ENCODE data around the gene MFSD12. TPM values are rescaled to one million over a fixed set of nuclear protein-coding genes. Genes with fewer than 3 reads are reported as not detected.

The MFSD12 gene
- total RNA-seq, 2 experiments from 2014 or later, result 84.5 to 90.8 TPM

GRCh38 chr19:3546119-3546518, 11.3 kb downstream of the MFSD12 start:
- no peaks in the 10 kb centered on the region for H3K9me3 Mint-ChIP-seq
- H3K4me1 Mint-ChIP-seq, result peaks cover 5% of the 10 kb centered on the region
- DNase-seq (no peak), ATAC-seq (ENCODE audit: low read depth) (no peak)
- peak overlapping the region; percentile 71 for H3K27ac Mint-ChIP-seq
- no peaks in the 10 kb centered on the region for H3K27me3 Mint-ChIP-seq
- no peak overlapping the region for H3K4me3 Mint-ChIP-seq
- POLR2A ChIA-PET, result interaction anchor here (1.3 kb wide), 1 partner anchor 11 kb away, joined by 4 read pairs; the partner anchor contains the start of gene MFSD12
- peaks cover 6% of the 10 kb centered on the region for H3K36me3 Mint-ChIP-seq

- no peak for DNase-seq
- Mint-ChIP-seq H3K9me3 (no peaks in the 10 kb centered on the region), H3K36me3 (peaks cover 4% of the 10 kb centered on the region), H3K27ac (peak overlapping the region; percentile 71), H3K4me3 (no peak overlapping the region), H3K27me3 (no peaks in the 10 kb centered on the region), H3K4me1 (peaks cover 5% of the 10 kb centered on the region)
- POLR2A ChIA-PET, result interaction anchor here (0.6 to 0.9 kb wide), 2 partner anchors 28 to 1288 kb away, joined by 3 read pairs; no protein-coding TSS in a partner anchor
- ATAC-seq (ENCODE audit: low read depth), result no peak
Measured at GRCh38 chr19:3545669-3546034, 11.7 kb downstream of the MFSD12 start.

GRCh38 chr19:3544742-3545668, 12.4 kb downstream of the MFSD12 start:
- peak; percentile 90 for DNase-seq
- POLR2A ChIA-PET, result interaction anchor here (0.6 to 0.9 kb wide), 2 partner anchors 29 to 1287 kb away, joined by 3 read pairs; no protein-coding TSS in a partner anchor
- Mint-ChIP-seq H3K4me1 (peaks cover 5% of the 10 kb centered on the region), H3K27me3 (no peaks in the 10 kb centered on the region), H3K27ac (peak overlapping the region; percentile 86), H3K4me3 (no peak overlapping the region), H3K9me3 (no peaks in the 10 kb centered on the region), H3K36me3 (peaks cover 5% of the 10 kb centered on the region)
- ATAC-seq (ENCODE audit: low read depth), result peak; percentile 58

- Mint-ChIP-seq H3K4me1 (peaks cover 5% of the 10 kb centered on the region), H3K9me3 (no peaks in the 10 kb centered on the region), H3K27ac (no peak overlapping the region), H3K36me3 (peaks cover 9% of the 10 kb centered on the region), H3K4me3 (no peak overlapping the region), H3K27me3 (no peaks in the 10 kb centered on the region)
- POLR2A ChIA-PET, result no interaction called here
- DNase-seq, result no peak
- ATAC-seq (ENCODE audit: low read depth), result no peak
Measured at GRCh38 chr19:3544058-3544376, 13.4 kb downstream of the MFSD12 start.

GRCh38 chr19:3543150-3544057, 14.0 kb downstream of the MFSD12 start:
- ATAC-seq (ENCODE audit: low read depth) (no peak), DNase-seq (no peak)
- Mint-ChIP-seq H3K4me3 (no peak overlapping the region), H3K36me3 (peaks cover 9% of the 10 kb centered on the region), H3K9me3 (no peaks in the 10 kb centered on the region), H3K4me1 (peaks cover 5% of the 10 kb centered on the region), H3K27me3 (no peaks in the 10 kb centered on the region), H3K27ac (no peak overlapping the region)
- POLR2A ChIA-PET, result no interaction called here

- Mint-ChIP-seq H3K27ac (no peak overlapping the region), H3K9me3 (no peaks in the 10 kb centered on the region), H3K4me1 (peaks cover 1% of the 10 kb centered on the region), H3K36me3 (peaks cover 13% of the 10 kb centered on the region), H3K4me3 (no peak overlapping the region), H3K27me3 (no peaks in the 10 kb centered on the region)
- ATAC-seq (ENCODE audit: low read depth) (no peak), DNase-seq (no peak)
- POLR2A ChIA-PET, result no interaction called here
Measured at GRCh38 chr19:3539756-3540118, 17.6 kb downstream of the MFSD12 start.

GRCh38 chr19:3538965-3539755, 18.2 kb downstream of the MFSD12 start, which contains the start of gene TEKTIP1:
Gene TEKTIP1, plus strand, starts transcription at chr19:3539174. Its CDS starts 4 bp downstream, at chr19:3539178.
- Mint-ChIP-seq H3K4me1 (peaks cover 1% of the 10 kb centered on the region), H3K4me3 (no peak within 1 kb of the TSS), H3K36me3 (peaks cover 13% of the 10 kb centered on the region), H3K27ac (no peak within 1 kb of the TSS), H3K9me3 (no peaks in the 10 kb centered on the region), H3K27me3 (no peaks in the 10 kb centered on the region)
- POLR2A ChIA-PET, result no interaction called here
- DNase-seq, result no peak
- no peak for ATAC-seq (ENCODE audit: low read depth)

- H3K9me3 Mint-ChIP-seq, result no peaks in the 10 kb centered on the region
- ATAC-seq (ENCODE audit: low read depth) (peak; percentile 11), DNase-seq (no peak)
- H3K4me3 Mint-ChIP-seq, result no peak overlapping the region
- no peaks in the 10 kb centered on the region for H3K27me3 Mint-ChIP-seq
- POLR2A ChIA-PET, result no interaction called here
- peaks cover 1% of the 10 kb centered on the region for H3K4me1 Mint-ChIP-seq
- H3K36me3 Mint-ChIP-seq, result peaks cover 17% of the 10 kb centered on the region
- H3K27ac Mint-ChIP-seq, result no peak overlapping the region
Measured at GRCh38 chr19:3538258-3538929, 19.0 kb downstream of the MFSD12 start.

- DNase-seq, result no peak
- peaks cover 1% of the 10 kb centered on the region for H3K4me1 Mint-ChIP-seq
- ATAC-seq (ENCODE audit: low read depth), result peak; percentile 9
- H3K36me3 Mint-ChIP-seq, result peaks cover 17% of the 10 kb centered on the region
- no peaks in the 10 kb centered on the region for H3K27me3 Mint-ChIP-seq
- no peak overlapping the region for H3K4me3 Mint-ChIP-seq
- H3K27ac Mint-ChIP-seq, result peak overlapping the region; percentile 58
- no peaks in the 10 kb centered on the region for H3K9me3 Mint-ChIP-seq
- POLR2A ChIA-PET, result no interaction called here
Measured at GRCh38 chr19:3537438-3538240, 19.7 kb downstream of the MFSD12 start.

- DNase-seq, result no peak
- Mint-ChIP-seq H3K9me3 (no peaks in the 10 kb centered on the region), H3K36me3 (peaks cover 19% of the 10 kb centered on the region), H3K4me1 (peaks cover 1% of the 10 kb centered on the region), H3K4me3 (no peak overlapping the region), H3K27ac (peak overlapping the region; percentile 58), H3K27me3 (no peaks in the 10 kb centered on the region)
- ATAC-seq (ENCODE audit: low read depth), result no peak
- POLR2A ChIA-PET, result no interaction called here
Measured at GRCh38 chr19:3537101-3537437, 20.3 kb downstream of the MFSD12 start.

GRCh38 chr19:3536429-3537100, 20.8 kb downstream of the MFSD12 start:
- H3K36me3 Mint-ChIP-seq, result peaks cover 19% of the 10 kb centered on the region

GRCh38 chr19:3535981-3536380, 21.4 kb downstream of the MFSD12 start:
- Mint-ChIP-seq H3K27me3 (no peaks in the 10 kb centered on the region), H3K36me3 (peaks cover 19% of the 10 kb centered on the region), H3K9me3 (no peaks in the 10 kb centered on the region), H3K4me1 (peaks cover 1% of the 10 kb centered on the region), H3K27ac (no peak overlapping the region), H3K4me3 (no peak overlapping the region)
- POLR2A ChIA-PET, result no interaction called here
- ATAC-seq (ENCODE audit: low read depth) (no peak), DNase-seq (no peak)

More at GRCh38 chr19:3536429-3537100, 20.8 kb downstream of the MFSD12 start:
- Mint-ChIP-seq H3K9me3 (no peaks in the 10 kb centered on the region), H3K4me3 (no peak overlapping the region), H3K27me3 (no peaks in the 10 kb centered on the region), H3K4me1 (peaks cover 1% of the 10 kb centered on the region), H3K27ac (no peak overlapping the region)
- ATAC-seq (ENCODE audit: low read depth) (no peak), DNase-seq (no peak)
- POLR2A ChIA-PET, result no interaction called here

Data from activated naive CD8-positive, alpha-beta T cell treated with anti-CD3 and anti-CD28 coated beads, Interleukin-2, amount 10 ng/mL, durations not matched to agents 7 days and 5 days (primary cell).